ENCODE measurements around the gene PLIN3.

GRCh38 chr19:4871711-4872110, 4.2 kb upstream of the PLIN3 start:
- TF ChIP-seq, protein P1, sequence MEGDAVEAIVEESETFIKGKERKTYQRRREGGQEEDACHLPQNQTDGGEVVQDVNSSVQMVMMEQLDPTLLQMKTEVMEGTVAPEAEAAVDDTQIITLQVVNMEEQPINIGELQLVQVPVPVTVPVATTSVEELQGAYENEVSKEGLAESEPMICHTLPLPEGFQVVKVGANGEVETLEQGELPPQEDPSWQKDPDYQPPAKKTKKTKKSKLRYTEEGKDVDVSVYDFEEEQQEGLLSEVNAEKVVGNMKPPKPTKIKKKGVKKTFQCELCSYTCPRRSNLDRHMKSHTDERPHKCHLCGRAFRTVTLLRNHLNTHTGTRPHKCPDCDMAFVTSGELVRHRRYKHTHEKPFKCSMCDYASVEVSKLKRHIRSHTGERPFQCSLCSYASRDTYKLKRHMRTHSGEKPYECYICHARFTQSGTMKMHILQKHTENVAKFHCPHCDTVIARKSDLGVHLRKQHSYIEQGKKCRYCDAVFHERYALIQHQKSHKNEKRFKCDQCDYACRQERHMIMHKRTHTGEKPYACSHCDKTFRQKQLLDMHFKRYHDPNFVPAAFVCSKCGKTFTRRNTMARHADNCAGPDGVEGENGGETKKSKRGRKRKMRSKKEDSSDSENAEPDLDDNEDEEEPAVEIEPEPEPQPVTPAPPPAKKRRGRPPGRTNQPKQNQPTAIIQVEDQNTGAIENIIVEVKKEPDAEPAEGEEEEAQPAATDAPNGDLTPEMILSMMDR (IDR thresholded peaks at IDR 0.05; ENCODE audit: extremely low read depth in 1 of 2, insufficient read depth in 1 of 2, low read depth in 1 of 2, low read length in 2 of 2) = no peak
- no peak for TF ChIP-seq POLR2A (IDR thresholded peaks at IDR 0.05; ENCODE audit: low read depth, low read length)
